ENCODE results near the gene RHBDF2.

Gene RHBDF2

DNA sequence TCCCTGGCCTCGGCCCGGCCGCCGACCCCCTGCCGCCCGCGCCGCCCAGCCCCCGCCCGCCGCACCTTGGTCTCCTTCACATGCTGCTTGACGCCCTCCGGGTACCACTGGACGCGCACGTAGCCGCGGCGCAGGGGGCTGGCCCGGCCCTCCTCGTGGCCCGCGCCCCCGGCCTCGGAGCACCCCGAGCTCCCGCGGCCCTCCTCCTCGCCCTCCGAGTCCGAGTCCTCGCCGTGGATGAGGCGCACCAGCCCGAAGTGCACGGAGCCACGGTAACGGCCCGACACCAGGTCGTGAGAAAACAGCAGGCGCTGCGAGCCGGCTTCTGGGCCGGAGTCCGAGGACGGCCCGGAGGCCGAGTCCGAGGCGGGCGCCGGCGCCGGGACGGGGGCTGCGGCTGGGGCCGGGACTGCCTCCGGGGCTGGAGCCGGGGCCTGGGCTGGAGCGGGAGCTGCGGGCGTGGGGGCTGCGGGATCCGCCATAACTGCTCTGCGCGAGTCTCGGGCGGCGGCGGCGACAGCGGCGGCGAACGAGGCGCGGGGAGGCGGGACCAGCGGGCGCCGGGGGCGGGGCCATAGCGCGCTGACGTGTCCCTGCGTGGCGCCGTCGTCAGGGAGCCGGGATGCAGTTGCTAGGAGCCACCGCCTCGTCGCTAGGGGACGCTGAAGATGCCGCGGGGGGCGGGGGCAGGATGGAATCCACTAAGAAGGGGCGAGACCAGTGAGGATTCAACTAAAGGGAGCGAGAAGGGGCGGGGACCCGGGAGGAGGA lies 48.4 kb downstream of the RHBDF2 start, which contains the start of gene UBE2O:
Gene UBE2O (minus strand): TSS at position 493 of the 771 bp plus-strand sequence. CDS start 11 bp downstream, at position 482.
- DNase-seq: peak; percentile 88

- DNase-seq: no peak
Observed at GRCh38 chr17:76452127-76452659, 49.0 kb downstream of the RHBDF2 start.

DNA sequence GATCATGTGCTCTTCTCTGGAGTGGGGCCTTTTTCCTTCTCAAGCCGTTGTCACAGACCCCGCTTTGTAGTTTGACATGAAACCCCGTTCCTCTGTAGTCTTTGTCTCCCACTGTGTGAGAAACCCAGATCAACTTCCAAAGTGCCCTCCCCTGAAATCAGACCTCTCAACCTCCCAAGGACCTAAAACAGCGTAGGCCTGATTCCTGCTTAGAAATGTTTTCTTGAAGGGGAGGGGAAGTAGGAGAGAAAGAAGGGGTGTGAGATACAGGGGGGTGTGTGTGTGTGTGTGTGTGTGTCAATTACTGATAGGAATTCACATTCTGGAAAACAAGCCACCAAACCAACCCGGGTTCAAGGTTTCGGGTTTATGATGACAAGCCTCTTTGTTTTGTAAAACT lies 49.7 kb downstream of the RHBDF2 start:
- no peak for DNase-seq

DNA sequence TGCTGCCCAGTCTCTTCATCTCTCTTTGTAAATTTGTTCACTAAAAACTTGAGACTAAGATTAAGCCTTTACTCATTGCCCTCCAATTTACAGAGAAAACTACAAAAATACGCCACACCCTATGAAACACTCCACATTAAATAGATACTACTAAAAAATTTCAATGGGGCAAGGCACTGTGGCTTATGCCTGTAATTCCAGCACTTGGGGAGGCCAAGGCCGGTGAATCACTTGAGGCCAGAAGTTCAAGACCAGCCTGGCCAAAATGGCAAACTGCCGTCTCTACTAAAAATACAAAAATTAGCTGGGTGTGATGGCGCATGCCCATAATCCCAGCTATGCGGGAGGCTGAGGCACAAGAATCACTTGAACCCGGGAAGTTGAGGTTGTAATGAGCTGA lies 52.1 kb downstream of the RHBDF2 start:
- no peak for DNase-seq

GRCh38 chr17:76447931-76448652 lies 53.1 kb downstream of the RHBDF2 start:
- no peak for DNase-seq

- DNase-seq: peak; percentile 23
Observed at GRCh38 chr17:76446449-76447231, 54.6 kb downstream of the RHBDF2 start.

- no peak for DNase-seq
Observed at GRCh38 chr17:76445697-76446448, 55.4 kb downstream of the RHBDF2 start.

DNA sequence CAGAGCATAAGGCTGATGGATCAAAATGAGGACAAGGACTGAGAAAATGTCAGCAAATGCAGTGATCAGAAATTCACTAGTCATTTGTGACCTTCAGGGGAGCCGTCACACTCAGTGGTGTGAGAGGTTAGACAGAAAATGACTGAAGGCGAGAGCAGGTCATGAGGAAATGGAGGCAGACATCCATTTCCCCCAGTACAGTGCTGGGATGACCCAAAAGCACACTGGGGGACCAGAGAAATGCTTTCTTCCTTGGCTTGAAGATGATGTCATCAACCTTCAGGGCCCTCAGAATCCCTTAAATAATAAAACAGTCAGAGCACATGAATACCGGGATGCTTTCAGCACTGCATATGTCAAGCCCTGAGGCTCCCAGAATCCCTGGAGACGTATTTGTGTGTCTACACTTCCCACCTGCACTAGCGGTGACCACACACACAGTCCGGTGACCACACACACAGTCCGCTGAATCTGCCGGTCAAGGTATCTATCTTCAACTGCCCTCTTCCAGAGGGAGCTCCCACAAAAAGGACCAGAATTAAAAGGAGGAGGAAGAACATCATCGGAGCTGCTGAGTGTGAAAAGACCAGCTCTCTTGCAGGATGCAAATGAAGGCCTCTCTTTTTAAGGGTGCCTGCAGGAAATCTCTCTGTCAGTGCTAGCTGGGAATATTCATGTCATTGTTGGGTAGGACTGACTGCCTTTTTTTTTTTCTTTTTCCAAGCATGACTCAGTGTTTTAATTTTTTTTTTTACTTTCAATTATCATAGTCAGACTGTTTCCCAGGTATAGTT lies 56.5 kb downstream of the RHBDF2 start:
- no peak for DNase-seq

- DNase-seq: no peak
Observed at GRCh38 chr17:76442341-76443338, 58.6 kb downstream of the RHBDF2 start.

- no peak for DNase-seq
Observed at GRCh38 chr17:76441686-76442340, 59.4 kb downstream of the RHBDF2 start.

- DNase-seq: no peak
Observed at GRCh38 chr17:76440751-76441362, 60.4 kb downstream of the RHBDF2 start.

DNA sequence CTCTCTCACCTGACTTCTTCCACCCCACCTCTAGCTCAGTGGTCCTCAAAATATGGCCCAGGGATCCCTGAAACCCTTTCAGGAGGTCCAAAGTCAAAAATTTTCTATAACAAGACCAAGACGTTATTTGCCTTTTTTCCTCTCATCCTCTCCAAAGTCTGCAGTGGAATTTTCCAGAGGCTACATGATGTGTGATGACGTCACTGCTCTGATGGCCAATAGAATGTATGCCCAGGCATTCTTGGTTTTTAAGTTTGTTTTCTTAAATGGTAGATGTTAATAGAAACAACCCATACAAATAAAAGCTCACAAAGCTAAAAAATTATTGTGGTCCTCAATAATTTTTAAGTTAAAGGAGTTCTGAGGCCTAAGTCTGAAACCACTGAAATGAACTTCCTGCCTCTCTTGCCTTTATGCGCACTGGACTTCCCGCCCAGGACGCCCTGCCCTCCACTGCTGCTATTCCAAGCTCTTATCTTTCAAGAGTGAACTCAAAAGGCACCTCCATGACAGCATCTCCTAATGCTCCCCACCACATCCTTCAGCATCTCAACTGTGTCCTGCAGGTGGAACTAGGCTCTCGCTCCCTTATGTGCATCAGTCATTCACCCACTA lies 61.8 kb downstream of the RHBDF2 start:
- DNase-seq: no peak

GRCh38 chr17:76438906-76439305 lies 62.3 kb downstream of the RHBDF2 start:
- no peak for DNase-seq

DNA sequence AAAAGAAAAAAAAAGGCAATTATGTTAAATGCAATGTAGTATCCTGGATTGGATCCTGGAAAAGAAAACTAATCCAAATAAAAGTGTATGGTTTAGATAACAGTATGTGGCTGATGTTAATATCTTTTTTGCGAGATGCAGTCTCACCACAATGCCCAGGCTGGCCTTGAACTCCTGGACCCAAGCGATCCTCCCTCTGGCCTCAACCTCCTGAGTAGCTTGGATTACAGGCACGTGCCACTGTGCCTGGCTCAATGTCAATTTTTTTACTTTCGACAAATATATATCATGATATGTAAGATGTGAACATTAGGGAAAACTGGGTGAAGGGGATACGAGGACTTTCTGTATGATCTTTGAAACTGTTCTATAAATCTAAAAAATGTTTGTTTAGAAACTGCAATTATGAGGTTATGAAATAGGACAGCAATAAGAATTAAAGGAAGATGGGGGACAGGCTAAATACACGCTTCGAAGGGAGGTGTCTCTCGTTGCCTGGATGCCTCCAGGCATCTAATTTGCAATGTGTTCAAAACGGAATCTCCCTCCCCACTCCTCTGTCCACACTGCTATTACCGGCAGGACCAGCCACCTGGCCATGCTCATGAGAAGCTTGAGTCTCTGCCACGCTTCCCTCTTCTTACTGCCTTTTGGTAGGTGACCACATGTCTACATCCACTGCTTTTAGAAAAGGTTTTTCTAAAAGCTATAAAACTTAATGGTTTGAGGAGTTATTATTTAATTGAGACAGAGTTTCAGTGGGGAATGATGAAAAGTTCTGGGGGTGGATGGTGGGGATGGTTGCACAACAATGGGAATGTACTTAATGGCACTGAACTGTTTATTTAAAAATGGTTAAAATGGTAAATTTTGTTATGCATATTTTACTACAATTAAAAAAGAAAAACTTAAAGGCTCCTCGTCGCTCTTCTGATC lies 63.5 kb downstream of the RHBDF2 start:
- DNase-seq: no peak

DNA sequence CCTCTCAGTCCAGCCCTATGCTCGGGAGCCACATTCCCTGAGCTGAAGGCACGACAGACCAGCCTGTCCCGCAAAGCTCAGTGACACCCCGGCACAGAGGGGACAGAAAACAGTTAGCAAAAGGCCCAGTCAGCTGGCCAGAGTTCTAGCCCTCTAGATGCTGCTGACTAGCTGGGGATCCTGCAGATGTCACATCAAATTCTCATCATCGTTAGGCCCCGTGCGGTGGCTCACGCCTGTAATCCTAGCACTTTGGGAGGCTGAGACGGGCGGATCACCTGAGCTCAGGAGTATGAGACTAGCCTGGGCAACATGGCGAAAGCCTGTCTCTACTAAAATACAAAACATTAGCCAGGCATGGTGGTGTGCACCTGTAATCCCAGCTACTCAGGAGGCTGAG lies 65.5 kb downstream of the RHBDF2 start:
- DNase-seq: no peak

DNA sequence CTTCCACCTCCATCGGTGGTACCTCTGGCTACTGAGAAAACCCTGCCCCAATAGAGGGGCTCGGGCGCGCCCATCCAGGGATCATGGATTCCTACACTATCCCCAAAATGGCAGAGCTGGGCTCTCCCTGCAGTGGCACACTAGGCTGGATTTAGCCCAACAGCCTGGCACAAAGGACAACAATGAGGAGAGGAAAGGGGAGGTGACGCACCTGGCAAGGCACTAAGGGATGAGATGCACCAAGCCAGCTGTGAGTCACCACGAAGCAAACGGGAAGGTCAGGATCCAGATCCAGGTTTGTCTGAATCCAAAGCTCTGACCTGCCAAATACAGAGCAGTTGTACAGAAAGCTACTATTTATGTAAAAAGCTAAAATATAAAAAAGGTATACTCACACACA lies 66.4 kb downstream of the RHBDF2 start:
- DNase-seq: no peak

- no peak for DNase-seq
Observed at GRCh38 chr17:76433693-76434092, 67.5 kb downstream of the RHBDF2 start.

Data from NCI-H510A treated with DMSO at 0.1 percent for 48 hours (cell line).